Stimulated activated CD4-positive, alpha-beta T cell treated with anti-CD3 and anti-CD28 coated beads, Interleukin-2, amount 100 ng/mL, for 24 hours (primary cell): ENCODE results near the gene TMEM263.

Experiments
- DNase-seq, 2 donors: peaks; one replicate each; pipeline ENCODE4 v3.0.0-alpha.2; 2020

The TMEM263 gene

DNA sequence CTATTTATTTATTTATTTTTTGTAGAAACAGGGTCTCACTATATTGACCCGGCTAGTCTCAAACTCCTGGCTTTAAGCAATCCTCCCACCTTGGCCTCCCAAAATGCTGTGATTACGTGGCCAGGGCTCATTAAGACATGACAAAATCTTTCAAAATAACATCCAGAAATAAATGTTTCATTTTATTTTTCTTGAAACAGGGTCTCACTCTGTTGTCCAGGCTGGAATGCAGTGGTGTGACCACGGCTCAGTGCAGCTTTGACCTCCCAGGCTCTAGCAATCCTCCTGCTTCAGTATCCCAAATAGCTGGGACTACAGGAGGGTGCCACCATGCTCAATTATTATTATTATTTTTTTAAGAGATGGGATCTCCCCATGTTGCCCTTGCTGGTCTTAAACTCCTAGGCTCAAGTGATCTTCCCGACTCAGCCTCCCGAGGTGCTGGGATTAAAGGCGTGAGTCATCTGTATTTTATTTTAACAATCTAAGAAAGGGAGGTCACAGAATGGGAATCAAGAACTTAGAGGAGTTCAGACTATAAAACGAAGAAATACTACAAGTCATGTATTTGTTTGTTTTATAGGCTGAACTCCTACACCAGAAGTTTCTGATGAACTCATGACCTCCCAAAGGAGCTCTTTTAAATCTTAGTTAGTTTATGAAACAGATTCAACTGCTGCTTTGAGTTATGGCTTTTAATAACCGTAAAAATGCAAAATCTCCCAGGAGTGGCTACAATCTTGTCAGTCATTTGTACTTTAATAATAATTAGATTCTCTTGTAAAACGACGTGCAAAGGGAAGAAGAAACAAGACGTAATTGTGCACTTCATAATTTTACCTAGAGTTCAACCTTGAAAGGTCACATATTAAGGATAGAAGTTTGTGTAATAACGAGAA is 2.1 kb upstream of the TMEM263 start:
- DNase-seq, result no peak

DNA sequence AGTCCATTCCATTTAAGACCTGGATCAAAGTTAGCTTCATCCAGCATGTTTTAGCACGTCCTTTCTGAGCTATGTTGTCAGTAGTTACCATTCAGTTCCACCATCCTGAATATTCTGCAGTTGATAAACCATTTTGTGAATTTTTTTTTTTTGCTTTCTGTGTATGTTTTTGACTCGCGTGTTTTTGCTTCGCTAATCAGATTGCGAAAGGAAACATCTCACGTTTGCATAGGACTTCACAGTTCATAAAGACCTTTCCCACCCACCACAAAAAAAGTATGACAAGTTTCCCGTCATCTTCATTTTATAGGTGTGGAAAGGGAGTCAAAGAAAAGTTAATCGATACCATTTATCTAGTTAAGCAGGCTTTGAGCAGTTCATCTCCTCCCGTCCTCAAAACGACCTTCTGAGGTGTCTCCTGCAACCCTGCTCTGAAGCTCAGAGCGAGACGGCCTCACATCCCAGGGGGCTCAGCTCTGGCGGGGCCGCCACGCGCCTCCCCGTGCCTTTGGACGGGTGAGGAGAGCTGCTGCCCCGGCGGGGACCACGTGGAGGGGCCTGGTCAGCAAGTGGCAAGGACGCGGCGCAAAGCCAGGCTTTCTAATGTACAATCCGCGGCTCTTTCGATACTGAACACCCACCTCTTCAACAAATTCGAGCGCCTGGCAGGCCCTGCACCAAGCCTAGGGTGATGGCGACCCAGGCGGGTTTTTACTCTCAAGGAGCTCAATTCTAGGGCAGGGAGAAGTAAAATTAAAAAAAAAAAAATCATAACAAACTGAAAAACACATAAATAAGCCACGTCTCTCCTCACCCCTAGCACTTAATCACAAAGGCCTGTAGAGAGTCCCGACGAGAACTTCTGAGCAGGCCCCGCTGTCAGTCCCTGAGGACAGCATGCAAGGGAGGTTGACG is 988 bp upstream of the TMEM263 start:
- peak; percentile 14 to 28 for DNase-seq

DNA sequence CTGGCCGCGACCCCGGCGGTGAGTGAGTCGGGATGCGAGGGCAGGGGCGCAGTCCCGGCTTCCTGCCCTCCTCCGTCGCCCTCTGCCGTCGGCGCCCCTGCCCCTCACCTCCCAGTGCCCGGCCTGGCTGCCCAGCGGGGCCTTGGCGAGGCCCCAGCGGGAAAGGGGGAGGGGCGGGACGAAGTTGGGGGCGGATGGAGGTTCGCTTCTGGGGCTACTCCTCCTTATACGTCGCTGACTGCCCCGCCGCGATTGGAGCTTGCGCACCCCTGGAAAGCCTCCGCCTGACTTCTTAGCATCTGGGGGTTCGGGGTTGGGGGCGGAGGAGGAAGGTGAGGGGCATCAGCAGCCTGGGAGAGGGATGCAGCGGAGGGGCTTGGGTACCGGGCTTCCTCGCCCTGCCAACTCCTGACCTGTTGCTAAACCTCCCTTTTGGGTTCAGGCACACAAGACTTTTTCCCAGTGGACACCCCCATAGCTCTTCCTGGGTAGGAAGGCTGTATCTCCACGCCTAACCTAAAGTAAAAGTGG is 406 bp downstream of the TMEM263 start:
- DNase-seq, result peak; percentile 63 to 66

DNA sequence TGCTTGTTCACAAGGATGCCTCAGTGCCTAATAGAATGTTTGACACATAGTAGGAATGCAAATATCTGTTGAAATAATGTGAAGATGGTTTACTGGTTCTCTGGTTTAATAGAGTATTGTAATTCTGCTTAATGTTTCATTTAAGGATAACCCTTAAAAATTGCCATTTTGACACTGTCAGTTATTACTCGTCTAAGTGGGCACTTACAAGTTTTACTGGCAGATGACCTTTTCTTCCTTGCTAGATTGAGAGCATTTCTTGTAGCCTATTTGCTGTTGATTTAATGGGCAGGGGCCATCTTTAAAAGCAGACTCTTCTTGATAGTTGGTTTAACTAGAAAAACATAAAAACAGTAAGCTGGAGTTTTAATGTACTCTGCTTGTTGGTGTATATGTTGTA is 1.9 kb downstream of the TMEM263 start:
- no peak for DNase-seq

DNA sequence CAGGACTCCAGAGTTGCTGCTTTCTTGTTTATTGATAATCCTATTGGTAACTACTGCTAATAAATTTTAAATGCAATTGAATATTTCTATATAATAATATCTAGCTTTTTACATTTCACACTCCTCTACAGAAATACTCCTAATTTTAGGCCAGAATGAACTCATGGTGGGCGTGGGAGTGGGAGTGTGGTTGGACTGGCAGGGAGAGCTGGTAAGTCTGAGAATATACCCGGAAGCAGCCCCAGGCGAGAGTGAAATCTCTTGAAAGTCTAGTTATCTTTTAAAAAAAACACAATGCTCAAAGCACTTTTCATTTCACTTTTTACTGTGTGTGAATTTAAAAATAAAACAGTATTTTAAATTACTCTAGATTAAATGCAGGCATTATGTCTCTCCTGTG is 4.7 kb downstream of the TMEM263 start:
- DNase-seq, result no peak

DNA sequence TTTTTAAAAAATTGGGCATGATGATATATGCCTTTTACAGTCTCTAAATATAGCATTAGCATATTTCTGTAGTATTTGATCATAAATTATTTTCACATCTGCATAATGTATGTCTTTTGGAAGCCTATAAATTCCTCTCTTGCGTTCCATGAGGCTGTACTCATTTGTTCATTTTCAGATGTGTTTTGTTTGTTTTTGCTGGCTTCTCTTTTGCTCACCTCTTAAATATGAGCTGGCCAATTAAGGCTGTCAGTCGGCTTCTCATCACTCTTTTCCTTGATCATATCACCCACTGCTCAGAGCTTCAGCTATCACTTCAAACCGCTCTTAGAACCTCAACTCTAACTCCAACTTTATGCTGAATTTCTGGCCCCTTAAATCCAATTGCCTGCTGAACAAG is 6.6 kb downstream of the TMEM263 start:
- no peak for DNase-seq

DNA sequence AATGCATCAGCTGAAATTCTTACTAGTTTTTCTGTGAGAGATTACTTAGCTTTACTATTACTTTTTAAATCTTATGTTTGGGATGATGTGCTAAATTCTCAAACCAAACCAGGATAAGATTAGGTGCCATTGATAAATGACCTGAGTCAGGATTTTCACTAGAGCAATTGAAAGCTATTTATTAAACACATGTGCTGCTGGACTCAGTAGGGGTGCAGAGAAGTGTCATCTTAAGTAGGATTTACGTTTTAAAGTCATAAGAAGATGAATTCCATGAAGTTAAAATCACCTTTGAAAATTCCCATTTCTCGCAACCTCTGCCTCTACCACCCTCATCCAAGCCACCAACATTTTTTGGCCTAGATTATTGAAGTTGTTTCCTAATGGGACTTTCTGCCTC is 8.8 kb downstream of the TMEM263 start:
- DNase-seq, result no peak

DNA sequence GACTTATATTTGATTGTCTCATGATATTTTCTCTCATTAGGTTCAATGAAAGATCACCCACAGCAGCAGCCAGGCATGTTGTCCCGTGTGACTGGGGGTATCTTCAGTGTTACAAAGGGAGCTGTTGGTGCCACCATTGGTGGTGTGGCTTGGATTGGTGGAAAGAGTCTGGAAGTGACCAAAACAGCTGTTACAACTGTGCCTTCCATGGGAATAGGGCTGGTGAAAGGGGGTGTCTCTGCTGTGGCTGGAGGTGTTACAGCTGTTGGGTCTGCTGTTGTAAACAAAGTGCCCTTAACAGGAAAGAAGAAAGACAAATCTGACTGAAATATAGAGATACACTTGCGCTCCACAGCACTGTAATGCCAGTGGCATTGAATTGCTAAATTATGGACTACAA is 15.4 kb downstream of the TMEM263 start:
- no peak for DNase-seq

DNA sequence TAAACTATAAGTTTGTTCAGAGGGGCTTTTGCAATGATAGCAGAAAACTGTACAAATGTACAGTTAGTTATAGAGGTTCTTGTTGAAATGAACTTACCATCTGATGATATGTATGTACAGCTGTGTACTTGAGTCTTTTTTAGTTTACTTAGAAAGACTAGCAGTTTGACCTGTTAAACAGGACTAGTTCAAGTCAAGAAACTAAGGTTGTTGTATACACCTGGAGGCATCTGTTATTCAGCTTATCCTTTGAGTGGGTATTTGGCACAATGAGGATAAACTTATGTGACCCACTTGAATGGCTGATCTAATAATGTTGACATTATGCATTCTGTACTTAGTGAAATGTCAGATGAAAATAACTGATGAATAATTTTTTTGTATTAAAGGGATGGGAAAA is 17.8 kb downstream of the TMEM263 start:
- no peak for DNase-seq

DNA sequence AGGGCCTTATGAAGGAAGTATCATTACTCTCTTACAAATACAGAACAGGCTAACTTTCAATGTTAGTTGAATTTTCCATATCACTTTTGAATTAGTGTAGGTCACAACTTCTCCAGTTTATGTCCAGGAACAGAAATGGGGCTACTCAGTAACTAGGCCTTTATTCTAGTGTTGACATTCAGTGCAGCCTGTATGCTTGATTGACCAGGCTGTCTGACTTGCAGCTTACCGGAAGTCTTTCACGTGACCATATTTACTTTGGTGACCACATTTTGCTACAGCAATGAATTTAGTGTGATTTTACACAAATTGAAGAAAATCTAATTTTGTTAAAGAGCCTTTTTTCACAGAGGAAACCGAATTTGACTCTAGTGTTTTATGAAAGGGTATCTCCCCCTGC is 18.8 kb downstream of the TMEM263 start:
- no peak for DNase-seq

DNA sequence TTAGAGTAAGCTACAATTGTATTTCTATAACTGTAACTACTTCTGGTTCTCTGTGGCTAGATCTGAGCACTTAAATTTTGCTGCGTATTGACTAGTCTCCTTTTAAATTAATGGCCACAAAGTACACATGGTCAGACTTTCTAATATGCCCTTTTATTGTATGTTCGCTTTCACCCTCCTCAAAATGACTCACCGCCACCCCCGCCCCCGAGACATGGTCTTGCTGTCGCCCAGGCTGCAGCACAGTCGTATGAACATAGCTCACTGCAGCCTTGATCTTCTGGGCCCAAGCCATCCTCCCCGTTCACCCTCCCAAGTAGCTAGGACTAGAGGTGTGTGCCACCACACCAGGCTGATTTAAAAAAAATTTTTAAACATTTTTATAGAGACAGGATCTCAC is 19.4 kb downstream of the TMEM263 start:
- no peak for DNase-seq

DNA sequence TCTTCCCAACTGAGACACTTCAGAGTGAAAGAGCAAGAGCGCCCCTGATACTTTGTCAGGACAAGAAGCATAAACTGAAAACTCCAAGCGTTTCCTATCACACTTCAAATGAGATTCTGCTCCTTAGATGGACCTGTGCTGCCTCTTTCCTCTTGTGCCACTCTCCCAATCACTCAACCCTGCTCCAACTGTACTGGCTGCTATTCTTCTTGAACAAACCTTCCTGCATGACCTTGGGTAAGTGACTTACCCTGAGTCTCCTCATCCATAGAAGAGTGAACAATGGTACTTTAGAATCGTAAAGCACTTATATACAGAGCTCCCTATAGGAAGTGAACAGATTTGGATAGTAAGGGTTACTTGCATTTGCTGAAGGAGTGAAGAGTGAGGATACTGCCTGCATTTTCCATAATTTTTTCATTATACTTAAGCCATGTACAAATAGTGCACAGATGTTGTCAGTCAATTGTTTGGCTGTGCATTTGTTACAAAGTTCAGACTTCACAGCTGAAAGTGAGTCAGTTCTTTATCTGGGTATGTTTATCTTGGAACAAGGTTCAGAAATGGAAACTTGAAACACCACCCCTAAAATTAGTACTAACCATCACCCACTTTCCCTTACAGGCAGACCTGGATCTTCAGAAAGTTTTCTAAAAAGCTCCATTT is 20.4 kb downstream of the TMEM263 start:
- no peak for DNase-seq

DNA sequence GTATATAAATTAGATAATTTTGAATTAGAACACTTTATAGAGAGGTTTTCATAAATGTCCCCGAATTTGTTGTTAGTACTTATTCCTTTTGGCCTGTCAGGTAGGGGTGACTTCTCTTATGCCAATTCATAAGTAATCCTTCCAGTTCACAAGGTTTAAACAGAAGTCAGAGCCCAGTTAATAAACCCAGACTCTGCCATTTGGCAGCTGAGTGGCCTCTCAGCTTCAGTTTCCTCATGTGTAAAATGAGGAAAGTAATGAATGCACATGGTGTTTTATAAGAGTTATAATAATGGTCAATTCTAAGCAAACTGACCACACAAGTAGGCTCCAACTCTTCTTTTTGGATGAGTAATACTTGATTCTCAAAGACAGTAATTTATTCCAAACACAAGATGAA is 21.0 kb downstream of the TMEM263 start:
- no peak for DNase-seq

DNA sequence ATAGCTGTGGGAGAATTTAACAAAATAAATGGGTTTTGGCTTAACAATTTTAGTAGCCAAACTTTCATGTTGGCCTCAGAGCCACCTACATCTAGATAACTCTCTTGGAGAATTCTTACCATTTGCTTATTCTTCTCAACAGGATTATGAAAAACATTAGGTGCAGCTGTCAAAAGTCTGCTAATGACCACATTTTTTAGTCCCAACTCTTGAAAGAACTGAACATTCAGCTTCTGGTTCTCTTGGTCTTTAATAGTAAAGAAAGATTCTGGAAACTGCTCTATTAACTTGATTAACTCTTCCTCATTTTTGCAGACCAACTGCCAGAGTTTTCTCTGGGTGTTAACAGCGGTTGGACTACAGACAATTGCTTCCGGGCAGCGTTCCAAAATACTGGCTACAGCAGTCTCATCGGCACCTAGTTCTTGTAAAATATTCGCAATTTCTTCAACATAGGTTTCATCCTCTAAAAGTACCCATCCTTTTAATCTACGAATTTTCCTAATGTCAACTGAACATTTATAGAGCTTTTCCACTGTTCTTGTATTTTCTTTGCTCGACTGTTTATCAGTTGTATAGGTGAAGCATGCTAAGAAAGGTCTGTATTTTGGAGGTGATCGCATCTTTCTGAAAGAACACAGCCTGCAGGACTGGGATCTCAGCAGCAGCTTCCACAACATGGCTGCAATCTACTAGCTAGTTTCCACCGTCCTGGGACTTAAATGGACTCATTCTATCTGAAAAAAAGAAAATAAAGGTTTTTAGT is 22.5 kb downstream of the TMEM263 start:
- no peak for DNase-seq

DNA sequence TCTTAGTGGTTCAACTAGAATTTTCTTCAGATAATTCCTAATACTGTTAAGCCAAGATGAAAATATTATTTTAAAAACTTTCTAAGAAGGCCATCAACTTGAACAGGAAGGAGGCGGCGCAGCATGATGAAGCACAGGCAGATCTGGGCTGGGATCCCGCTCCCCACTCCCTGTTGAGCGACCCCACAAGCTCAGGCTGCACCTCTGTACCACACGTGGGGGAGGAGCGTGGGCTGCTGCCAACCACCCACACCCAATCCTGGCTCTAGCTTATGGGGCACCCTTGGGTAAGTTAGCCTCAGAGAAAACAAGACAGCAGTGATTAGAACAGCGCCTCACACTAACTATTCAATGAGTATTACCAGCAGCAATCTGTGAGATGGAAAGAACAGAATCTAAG is 25.2 kb downstream of the TMEM263 start:
- DNase-seq, result no peak

DNA sequence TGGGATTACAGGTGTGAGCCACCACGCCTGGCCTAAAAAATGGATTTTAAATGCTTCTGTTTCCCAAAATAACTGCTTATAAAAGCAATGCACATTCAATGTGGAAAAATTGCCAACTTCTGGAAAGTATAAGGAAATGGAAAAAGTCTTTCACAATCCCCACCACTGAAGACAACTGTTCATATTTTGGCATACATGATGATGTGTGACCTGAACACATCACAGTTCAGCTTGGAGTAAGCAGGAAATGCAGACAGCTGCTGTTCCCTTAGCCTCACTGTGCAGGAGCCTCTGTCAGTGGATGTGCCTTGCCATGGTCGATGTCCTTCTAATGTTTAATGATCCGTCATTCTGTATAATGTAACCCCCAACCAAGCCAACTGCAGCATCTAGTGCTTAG is 26.1 kb downstream of the TMEM263 start:
- no peak for DNase-seq

DNA sequence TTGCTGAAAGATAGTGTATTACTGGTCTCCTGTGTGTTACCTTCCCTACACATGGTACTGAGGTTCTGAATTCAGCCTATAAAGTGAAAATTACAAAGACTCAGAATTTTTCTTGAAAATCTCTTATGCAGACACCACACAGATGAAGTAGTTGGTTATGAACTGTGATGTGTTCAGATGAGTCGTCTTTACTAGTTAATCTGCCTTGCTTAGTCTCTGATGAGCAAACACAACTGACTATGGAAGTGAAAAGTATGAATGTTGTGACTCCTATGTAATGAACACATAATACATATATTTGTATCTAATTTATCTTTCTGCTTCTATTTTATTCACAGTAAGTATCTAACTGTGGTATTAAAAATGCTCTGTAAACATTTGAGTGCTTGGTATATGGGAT is 26.5 kb downstream of the TMEM263 start:
- DNase-seq, result no peak

DNA sequence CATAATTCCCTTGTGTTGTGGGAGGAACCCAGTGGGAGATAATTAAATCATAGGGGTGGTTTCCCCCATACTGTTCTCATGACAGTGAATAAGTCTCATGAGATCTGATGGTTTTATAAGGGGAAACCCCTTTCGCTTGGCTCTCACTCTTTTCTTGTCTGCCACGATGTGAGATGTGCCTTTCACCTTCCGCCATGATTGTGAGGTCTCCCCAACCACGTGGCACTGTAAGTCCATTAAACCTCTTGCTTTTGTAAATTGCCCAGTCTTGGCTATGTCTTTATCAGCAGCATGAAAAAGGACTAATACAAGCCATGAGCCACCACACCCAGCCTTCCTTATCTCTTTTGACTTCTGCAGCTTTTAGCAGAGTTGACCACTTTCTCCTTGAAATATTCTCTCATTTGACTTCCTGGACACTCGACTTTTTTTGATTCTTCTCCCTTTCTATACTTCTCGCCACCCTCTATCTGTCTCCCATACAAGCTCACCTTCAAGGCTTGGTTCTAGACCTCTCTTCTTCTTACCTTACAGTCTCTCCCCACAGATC is 29.0 kb downstream of the TMEM263 start:
- DNase-seq, result no peak

DNA sequence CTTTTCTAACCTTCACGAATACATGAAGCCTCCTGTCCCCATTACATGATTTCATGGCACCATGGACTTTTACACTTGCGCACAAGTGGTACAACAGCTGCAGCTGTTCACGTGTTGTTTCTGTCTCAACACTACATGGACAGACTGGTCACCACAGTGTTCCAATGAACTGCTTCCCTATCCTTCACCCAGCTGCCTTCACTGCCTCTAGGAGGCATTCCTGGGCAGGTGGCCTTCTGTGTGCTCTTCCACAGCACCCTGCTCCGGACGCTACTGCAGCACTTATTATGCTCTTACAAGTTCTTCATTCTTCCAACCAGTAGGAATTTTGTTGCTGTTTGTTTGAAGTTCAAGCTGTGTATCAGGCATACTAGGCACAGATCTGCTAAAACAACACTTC is 29.8 kb downstream of the TMEM263 start:
- DNase-seq, result no peak

DNA sequence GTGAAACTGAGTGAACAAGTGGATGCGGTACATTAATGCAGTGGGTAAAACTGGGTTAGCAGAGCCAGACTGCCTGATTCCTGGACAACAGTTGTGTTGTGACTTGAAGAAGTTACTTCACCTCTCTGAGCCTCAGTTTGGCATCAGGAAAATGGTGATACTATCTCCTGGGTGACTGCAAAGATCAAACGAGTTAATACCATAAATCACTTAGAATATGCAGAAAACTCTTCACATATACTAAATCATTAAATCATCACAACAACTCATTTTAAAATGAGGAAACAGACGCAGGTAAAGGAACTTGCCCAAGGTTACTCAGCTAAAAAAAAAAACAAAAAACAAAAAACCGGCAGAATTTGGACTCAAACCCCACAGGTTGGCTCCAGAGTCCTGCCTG is 30.4 kb downstream of the TMEM263 start:
- DNase-seq, result no peak

DNA sequence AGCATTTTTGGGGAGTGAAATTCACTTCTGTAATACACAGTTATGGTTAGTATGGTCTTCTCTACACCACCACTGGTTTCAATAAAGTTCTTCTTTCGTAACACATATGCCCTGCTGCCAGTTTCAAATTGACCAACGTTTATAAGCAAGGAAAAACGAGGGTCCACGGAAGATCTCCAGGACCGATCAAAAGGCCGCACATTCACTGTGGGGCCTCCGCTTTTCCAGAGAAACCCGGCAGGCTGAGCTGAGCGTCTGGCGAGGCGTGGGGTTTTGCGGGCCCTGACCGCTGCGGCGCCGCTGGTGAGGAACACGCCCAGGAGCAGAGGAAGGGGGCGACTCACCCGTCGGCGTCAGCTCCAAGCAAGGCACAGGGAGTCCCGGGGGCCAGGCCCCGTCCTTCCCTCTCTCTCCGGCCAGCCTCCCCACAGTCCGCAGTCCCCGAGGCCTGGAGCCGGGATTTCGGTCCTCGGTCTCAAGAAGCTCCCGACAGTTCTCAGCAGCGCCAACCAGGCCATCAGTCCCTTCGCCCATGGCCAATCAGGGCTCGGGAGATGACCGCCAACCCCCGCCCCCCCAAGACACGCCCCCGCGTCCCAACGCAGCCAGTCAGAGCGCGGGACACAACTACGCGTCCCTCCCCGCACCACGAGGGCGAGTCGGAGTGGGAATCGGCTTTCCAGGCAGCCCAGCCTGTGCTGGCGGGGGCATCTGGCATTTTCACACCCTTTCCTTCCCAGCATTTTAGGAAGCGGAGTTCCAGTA is 31.1 kb downstream of the TMEM263 start, which contains the start of gene MTERF2:
Gene MTERF2 (minus strand): TSS at position 522 of the 765 bp plus-strand sequence. CDS start 8,432 bp downstream, outside the sequence.
- DNase-seq, result peak; percentile 79 to 82
